ENCODE data around the gene ANAPC5. TPM values are rescaled to one million over a fixed set of nuclear protein-coding genes. Genes with fewer than 3 reads are reported as not detected.

ANAPC5 gene, protein sequence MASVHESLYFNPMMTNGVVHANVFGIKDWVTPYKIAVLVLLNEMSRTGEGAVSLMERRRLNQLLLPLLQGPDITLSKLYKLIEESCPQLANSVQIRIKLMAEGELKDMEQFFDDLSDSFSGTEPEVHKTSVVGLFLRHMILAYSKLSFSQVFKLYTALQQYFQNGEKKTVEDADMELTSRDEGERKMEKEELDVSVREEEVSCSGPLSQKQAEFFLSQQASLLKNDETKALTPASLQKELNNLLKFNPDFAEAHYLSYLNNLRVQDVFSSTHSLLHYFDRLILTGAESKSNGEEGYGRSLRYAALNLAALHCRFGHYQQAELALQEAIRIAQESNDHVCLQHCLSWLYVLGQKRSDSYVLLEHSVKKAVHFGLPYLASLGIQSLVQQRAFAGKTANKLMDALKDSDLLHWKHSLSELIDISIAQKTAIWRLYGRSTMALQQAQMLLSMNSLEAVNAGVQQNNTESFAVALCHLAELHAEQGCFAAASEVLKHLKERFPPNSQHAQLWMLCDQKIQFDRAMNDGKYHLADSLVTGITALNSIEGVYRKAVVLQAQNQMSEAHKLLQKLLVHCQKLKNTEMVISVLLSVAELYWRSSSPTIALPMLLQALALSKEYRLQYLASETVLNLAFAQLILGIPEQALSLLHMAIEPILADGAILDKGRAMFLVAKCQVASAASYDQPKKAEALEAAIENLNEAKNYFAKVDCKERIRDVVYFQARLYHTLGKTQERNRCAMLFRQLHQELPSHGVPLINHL
- 97.4 TPM for polyA plus RNA-seq (2012; ENCODE audit: low read depth, missing spikeins)

DNA sequence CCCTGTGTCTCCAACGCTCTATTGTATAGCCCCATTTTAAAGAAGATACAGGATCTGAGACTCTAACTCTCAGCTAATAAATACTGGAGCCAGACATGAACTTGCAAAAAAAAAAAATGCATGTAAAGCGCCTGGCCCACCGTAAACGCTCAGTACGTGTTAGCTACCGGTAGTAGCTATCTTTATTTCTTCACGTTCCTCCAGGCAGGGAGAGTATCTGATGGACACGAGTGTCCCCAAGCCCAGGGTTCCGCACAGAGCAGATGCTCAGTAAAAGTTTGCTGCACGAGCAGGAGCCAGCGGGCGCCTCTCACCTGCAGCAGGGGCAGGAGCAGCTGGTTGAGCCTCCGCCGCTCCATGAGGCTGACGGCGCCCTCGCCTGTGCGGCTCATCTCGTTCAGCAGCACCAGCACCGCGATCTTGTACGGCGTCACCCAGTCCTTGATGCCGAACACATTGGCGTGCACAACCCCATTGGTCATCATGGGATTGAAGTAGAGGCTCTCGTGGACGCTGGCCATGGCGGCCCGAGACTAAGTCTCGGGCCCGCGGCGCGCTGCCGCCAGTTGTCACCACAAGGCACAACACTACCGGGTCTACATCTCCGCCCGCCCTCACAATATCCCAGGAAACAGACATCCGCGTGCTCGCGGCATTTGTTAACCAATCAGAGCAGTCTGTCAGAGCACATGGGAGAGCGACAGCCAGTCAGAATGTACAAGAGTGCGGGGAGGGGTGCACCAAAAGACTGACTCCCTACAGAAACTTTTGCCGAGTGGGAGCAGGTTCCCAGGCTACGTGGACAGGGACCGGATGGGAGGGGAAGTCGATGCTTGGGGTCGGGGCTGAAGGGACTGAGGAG, at the start of gene ANAPC5:
ANAPC5 (minus strand) TSS at position 592 of the 862 bp plus-strand sequence; CDS start at position 521, 71 bp downstream.
- DNase-seq (ENCODE audit: insufficient read length, low spot score) (peak; percentile 88), FAIRE-seq (peak; percentile 98)
- TF ChIP-seq POLR2AphosphoS5 (IDR thresholded peaks at IDR 0.05; ENCODE audit: low read depth, low read length) (peak; percentile 94), SPI1 (IDR thresholded peaks at IDR 0.05; ENCODE audit: low read depth, low read length) (peak; percentile 49), POLR2A (IDR thresholded peaks at IDR 0.05; ENCODE audit: low read depth, low read length) (peak; percentile 92), POU2F2 (IDR thresholded peaks at IDR 0.05; ENCODE audit: low read depth, low read length) (no peak; the same call in 1 of the 2 replicates), TAF1 (IDR thresholded peaks at IDR 0.05; ENCODE audit: low read depth, low read length) (peak; percentile 82), PAX5 (IDR thresholded peaks at IDR 0.05; ENCODE audit: insufficient read depth, low read length, severe bottlenecking) (no peak)

DNA sequence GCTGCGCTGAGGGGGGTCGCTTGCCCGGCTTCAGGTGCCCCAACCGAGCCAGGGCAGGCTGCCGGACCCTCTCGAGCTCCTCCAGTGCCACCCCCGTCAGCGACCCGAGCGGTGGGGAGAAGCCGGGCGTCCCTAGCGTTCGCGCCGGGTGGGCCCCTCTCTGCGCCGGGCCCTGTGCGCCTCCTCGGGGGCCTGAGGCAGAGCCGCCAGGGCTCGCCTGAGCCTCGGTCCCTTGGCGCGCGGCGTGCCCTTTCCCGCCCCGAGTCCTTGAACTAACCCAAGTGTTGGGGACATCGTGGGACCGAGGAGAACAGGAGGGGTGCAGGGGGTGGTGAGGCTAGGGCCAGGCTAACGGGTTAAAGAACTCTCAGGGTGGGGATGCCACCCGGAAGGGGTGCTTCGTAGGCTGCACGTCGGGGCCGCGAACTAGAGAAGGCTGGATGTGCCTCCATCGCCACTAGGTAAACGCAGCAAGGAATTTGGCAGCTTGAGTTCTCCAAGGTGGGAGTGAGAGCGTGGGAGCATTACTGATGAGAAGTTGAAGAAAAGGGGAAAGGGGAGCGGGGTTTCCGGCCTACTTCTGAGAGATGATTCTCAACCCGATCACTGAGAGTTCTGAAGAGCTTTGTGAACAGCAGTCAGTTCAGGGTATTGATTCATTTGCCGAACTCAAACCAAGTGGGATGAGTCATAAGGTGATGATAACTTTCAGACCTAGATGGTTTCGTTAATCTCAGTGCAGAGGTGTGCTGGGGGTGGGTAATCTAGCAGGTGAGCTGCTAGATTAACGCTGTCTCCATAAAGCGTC, 48.3 kb upstream of the ANAPC5 start:
- DNase-seq (ENCODE audit: insufficient read length, low spot score) (peak; percentile 41), FAIRE-seq (peak; percentile 90)
- TF ChIP-seq PAX5 (IDR thresholded peaks at IDR 0.05; ENCODE audit: insufficient read depth, low read length, severe bottlenecking) (no peak), SPI1 (IDR thresholded peaks at IDR 0.05; ENCODE audit: low read depth, low read length) (peak; percentile 59; the same call in 1 of the 2 replicates), TAF1 (IDR thresholded peaks at IDR 0.05; ENCODE audit: low read depth, low read length) (peak; percentile 71), POU2F2 (IDR thresholded peaks at IDR 0.05; ENCODE audit: low read depth, low read length) (peak; percentile 61; the same call in 1 of the 2 replicates), POLR2AphosphoS5 (IDR thresholded peaks at IDR 0.05; ENCODE audit: low read depth, low read length) (peak; percentile 94), POLR2A (IDR thresholded peaks at IDR 0.05; ENCODE audit: low read depth, low read length) (peak; percentile 89)

DNA sequence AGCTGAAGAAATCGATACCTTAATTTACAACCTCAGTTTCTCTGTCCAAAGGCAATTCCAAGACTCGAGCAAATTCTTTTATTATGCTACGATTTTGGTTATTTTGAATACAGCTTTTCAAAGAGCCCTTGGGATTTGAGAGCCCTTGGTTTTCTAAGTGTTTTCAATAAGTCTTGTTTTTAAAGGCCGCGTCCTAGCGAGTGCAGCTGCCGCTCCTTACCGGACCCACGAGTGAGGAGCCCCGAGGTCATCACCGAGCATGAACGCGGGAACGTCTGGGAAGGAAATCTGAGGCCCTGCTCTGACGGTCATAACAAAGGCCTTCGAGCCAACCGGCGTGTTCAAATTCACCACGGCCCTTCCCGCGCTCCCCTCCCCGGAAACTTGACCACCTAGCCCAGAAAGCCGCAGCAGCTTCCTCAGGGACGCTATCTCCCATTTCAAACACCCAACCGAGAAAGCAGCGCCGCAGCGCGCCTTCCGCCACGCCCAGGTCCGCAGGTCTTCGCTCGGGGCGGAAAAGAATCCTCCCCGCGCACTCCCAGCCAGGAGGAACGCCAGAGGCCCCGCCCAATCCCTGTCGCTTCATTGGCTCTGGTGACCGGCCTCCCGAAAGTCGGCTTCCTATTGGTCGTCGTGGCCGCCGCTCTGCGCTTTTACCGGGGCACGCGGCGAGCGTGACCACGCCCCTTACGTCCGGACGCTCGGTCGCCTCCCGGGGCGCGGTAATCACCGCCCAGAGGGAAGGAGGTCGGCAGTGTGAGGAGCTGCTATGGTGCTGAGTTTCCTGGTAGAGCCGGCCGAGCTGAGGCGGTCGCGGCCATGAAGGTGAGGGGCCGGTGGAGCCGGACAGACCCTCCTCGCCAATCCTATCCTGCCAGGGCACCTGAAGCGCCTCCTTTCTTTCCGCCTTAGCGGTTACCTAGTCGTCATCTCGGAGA, 47.5 kb upstream of the ANAPC5 start, which contains the start of gene RNF34:
RNF34 (plus strand) TSS at position 728 of the 941 bp plus-strand sequence; CDS start at position 823, 95 bp downstream.
- peak; percentile 98 for FAIRE-seq
- peak; percentile 89 for DNase-seq (ENCODE audit: insufficient read length, low spot score)
- peak; percentile 98 for TF ChIP-seq TAF1 (IDR thresholded peaks at IDR 0.05; ENCODE audit: low read depth, low read length)
- TF ChIP-seq SPI1 (IDR thresholded peaks at IDR 0.05; ENCODE audit: low read depth, low read length) = no peak; the same call in 1 of the 2 replicates
- peak; percentile 82; the same call in 1 of the 2 replicates for TF ChIP-seq POU2F2 (IDR thresholded peaks at IDR 0.05; ENCODE audit: low read depth, low read length)
- peak; percentile 99 for TF ChIP-seq POLR2A (IDR thresholded peaks at IDR 0.05; ENCODE audit: low read depth, low read length)
- peak; percentile 99 for TF ChIP-seq POLR2AphosphoS5 (IDR thresholded peaks at IDR 0.05; ENCODE audit: low read depth, low read length)
- TF ChIP-seq PAX5 (IDR thresholded peaks at IDR 0.05; ENCODE audit: insufficient read depth, low read length, severe bottlenecking) = peak; percentile 89

DNA sequence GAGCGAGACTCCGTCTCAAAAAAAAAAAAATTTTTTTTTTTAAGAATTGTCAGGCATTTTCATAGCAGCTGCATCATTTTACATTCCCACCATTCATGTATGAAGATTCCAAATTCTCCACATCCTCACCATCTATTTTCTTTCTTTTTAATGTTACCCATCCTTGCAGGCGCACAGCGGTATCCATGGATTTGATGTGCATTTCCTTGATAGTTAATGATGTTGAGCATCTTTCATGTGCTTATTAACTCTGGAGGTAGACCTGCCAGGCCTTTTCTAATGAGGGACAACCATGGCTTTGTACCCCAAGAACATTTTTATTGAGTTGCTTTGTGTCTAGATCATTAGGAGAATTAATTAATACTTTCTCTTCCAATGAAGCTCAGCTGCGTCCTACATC, 46.1 kb upstream of the ANAPC5 start:
- TF ChIP-seq SPI1 (IDR thresholded peaks at IDR 0.05; ENCODE audit: low read depth, low read length) = no peak
- TF ChIP-seq POLR2A (IDR thresholded peaks at IDR 0.05; ENCODE audit: low read depth, low read length) = no peak
- no peak for TF ChIP-seq PAX5 (IDR thresholded peaks at IDR 0.05; ENCODE audit: insufficient read depth, low read length, severe bottlenecking)
- TF ChIP-seq POU2F2 (IDR thresholded peaks at IDR 0.05; ENCODE audit: low read depth, low read length) = no peak
- TF ChIP-seq POLR2AphosphoS5 (IDR thresholded peaks at IDR 0.05; ENCODE audit: low read depth, low read length) = no peak
- no peak for TF ChIP-seq TAF1 (IDR thresholded peaks at IDR 0.05; ENCODE audit: low read depth, low read length)
- FAIRE-seq = no peak
- no peak for DNase-seq (ENCODE audit: insufficient read length, low spot score)

DNA sequence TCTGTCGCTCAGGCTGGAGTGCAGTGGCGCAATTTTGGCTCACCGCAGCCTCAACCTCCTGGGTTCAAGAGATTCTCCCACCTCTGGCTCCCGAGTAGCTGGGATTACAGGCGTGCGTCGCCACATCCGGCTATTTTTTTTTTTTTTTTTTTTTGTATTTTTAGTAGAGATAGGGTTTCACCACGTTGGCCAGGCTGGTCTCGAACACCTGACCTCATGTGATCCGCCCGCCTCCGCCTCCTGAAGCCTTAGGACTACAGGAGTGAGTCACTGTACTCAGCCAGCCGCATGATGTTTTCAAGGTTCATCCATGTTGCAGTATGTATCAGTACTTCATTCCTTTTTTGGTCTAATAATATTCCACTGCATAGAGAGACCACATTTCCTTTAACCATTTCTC, 45.3 kb upstream of the ANAPC5 start:
- no peak for DNase-seq (ENCODE audit: insufficient read length, low spot score)

DNA sequence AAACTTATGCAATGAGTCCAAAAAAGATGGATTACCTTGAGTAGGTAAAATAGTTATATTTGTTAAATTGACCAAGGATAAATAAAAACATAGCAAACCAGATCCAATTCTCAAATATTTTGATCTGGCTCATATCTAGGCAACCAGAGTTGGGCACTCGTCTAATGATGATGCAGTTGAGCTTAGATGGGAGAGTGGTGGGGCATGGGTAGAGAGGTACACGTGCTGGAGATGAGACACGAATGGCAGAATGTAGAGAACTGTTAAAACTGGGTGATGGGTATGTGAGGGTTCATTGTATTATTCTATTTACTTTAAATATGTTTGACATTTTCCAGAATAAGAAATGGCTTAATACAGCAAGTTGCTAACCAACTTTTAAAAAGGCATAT, 40.1 kb upstream of the ANAPC5 start:
- no peak for FAIRE-seq
- TF ChIP-seq POLR2A (IDR thresholded peaks at IDR 0.05; ENCODE audit: low read depth, low read length) (no peak), POLR2AphosphoS5 (IDR thresholded peaks at IDR 0.05; ENCODE audit: low read depth, low read length) (no peak), POU2F2 (IDR thresholded peaks at IDR 0.05; ENCODE audit: low read depth, low read length) (no peak), TAF1 (IDR thresholded peaks at IDR 0.05; ENCODE audit: low read depth, low read length) (no peak), SPI1 (IDR thresholded peaks at IDR 0.05; ENCODE audit: low read depth, low read length) (no peak), PAX5 (IDR thresholded peaks at IDR 0.05; ENCODE audit: insufficient read depth, low read length, severe bottlenecking) (no peak)
- DNase-seq (ENCODE audit: insufficient read length, low spot score) = no peak

More for the DNA sequence above, 45.3 kb upstream of the ANAPC5 start:
- FAIRE-seq = no peak
- no peak for TF ChIP-seq SPI1 (IDR thresholded peaks at IDR 0.05; ENCODE audit: low read depth, low read length)
- TF ChIP-seq POU2F2 (IDR thresholded peaks at IDR 0.05; ENCODE audit: low read depth, low read length) = no peak
- TF ChIP-seq POLR2A (IDR thresholded peaks at IDR 0.05; ENCODE audit: low read depth, low read length) = no peak
- TF ChIP-seq POLR2AphosphoS5 (IDR thresholded peaks at IDR 0.05; ENCODE audit: low read depth, low read length) = no peak
- no peak for TF ChIP-seq PAX5 (IDR thresholded peaks at IDR 0.05; ENCODE audit: insufficient read depth, low read length, severe bottlenecking)
- TF ChIP-seq TAF1 (IDR thresholded peaks at IDR 0.05; ENCODE audit: low read depth, low read length) = no peak

Data from GM12891 (cell line).